Spleen (tissue), 11 donors: Measurements from ENCODE around the gene PTPRE. TPM values are rescaled to one million over a fixed set of nuclear protein-coding genes. Genes with fewer than 3 reads are reported as not detected.

Source experiments
- DNase-seq: peaks from one replicate; pipeline ENCODE4 v3.0.0-alpha.2; 2020
- H3K27ac ChIP-seq, 8 donors: fragments of 200-600 bp; sonication (generic) in 7 of 8; 1 replicate in 4 of 8; 2 replicates in 4 of 8; pipeline versions ENCODE4 v1.5.0 to v1.8.0; 2016 to 2021; ENCODE audit warnings: inconsistent platforms in 4 of 8, mild to moderate bottlenecking in 4 of 8, moderate library complexity in 1 of 8
- H3K27me3 ChIP-seq, 7 donors: fragments of 200-600 bp; sonication (generic) in 6 of 7; replicated peaks in 1 of 7; 1 replicate in 4 of 7; 2 replicates in 3 of 7; pipeline versions ENCODE4 v1.5.0 to v1.8.0; 2016 to 2021; ENCODE audit warnings: inconsistent platforms in 3 of 7, mild to moderate bottlenecking in 1 of 7
- H3K36me3 ChIP-seq, 6 donors: fragments of 200-600 bp; sonication (generic) in 5 of 6; 1 replicate in 4 of 6; 2 replicates in 2 of 6; pipeline versions ENCODE4 v1.5.0 to v1.8.0; 2016 to 2021; ENCODE audit warnings: inconsistent platforms in 2 of 6
- H3K4me1 ChIP-seq, 6 donors: fragments of 200-600 bp; sonication (generic) in 5 of 6; 1 replicate in 3 of 6; 2 replicates in 3 of 6; pipeline versions ENCODE4 v1.5.0 to v1.8.0; 2016 to 2021; ENCODE audit warnings: inconsistent platforms in 3 of 6
- H3K4me3 ChIP-seq, 8 donors: fragments of 200-600 bp; sonication (generic) in 7 of 8; 1 replicate in 4 of 8; 2 replicates in 4 of 8; pipeline versions ENCODE4 v1.5.0 to v1.8.0; 2016 to 2021; ENCODE audit warnings: inconsistent platforms in 4 of 8, mild to moderate bottlenecking in 4 of 8, moderate library complexity in 2 of 8
- H3K9me3 ChIP-seq, 8 donors: fragments of 200-600 bp; sonication (generic) in 7 of 8; 1 replicate in 4 of 8; 2 replicates in 4 of 8; pipeline versions ENCODE4 v1.5.0 to v1.8.0; 2016 to 2021; ENCODE audit warnings: inconsistent platforms in 4 of 8
- CTCF ChIP-seq, 11 experiments: fragments of 200-600 bp in 7 of 11; fragments of 450-650 bp in 4 of 11; sonication (generic) in 4 of 11; IDR thresholded peaks in 8 of 11; conservative IDR thresholded peaks in 3 of 11; 1 replicate in 7 of 11; 2 replicates in 4 of 11; pipeline versions ENCODE4 v1.4.0 to v1.8.0; 2016 to 2021; ENCODE audit warnings: antibody characterized with exemption in 11 of 11, inconsistent platforms in 4 of 11, mild to moderate bottlenecking in 1 of 11
- POLR2A ChIP-seq, 3 donors: fragments of 450-650 bp; IDR thresholded peaks; one replicate each; pipeline ENCODE4 v1.5.1; 2017; ENCODE audit warnings: antibody characterized with exemption in 3 of 3, mild to moderate bottlenecking in 1 of 3
- POLR2AphosphoS5 ChIP-seq, 3 donors: sonication (generic); formaldehyde crosslinking; IDR thresholded peaks; one replicate each; pipeline ENCODE4 v1.5.1; 2017; ENCODE audit warnings: antibody characterized with exemption in 3 of 3
- WGBS, 5 donors: extraction: QIAGEN DNeasy Blood & Tissue Kit in 3 of 5; methylation state at CpG; one replicate each; pipeline versions ENCODE4 v1.1.5 to v1.1.7; 2013 to 2018; 5-methylcytosine and 5-hydroxymethylcytosine counted together
- intact Hi-C: fragments of 100-400 bp; cut with DNase I; formaldehyde crosslinking; loops from one replicate; pipeline ENCODE4 v1.15.0; 2023; ENCODE audit warnings: low total_unique reads
- polyA plus RNA-seq, 3 donors: library from polyadenylated mRNA; stranded (reverse); fragments of 200-250 nt; gene quantifications; one replicate each; pipeline ENCODE4 v1.2.1, GENCODE V29; 2013
- total RNA-seq, 7 donors: library from RNA; depleted of rRNA in 3 of 7; stranded (reverse); fragments of >200 nt in 3 of 7; fragmentation: NEBNext Ultra II Directional in 4 of 7; extraction: Animal tissue kit (Norgen Biotek cat#: 25700) in 4 of 7; gene quantifications; one replicate each; pipeline versions ENCODE4 v1.1.0 to v1.2.1, GENCODE V29; 2016 to 2021
- donor health status: healthy with polysubstance abuse.
- donor health status: DM: no; HTN: no; CAD: no; lungs with moderate emphysema.
- donor health status: DM: no; HTN: no; CAD: no.
- donor health status: Bipolar disorder and iron deficiency.
- donor health status: healthy.
- donor health status: DM: no; HTN: no; CAD: no.
- donor health status: DM: yes; HTN: yes; CAD: no.

PTPRE gene
- total and polyA plus RNA-seq, 10 donors = 6.2 to 133 (median 70.2) TPM

GRCh38 chr10:128086003-128086863 is 179.3 kb downstream of the PTPRE start:
- Histone ChIP-seq H3K4me3 (no peak overlapping the region), H3K27me3 (peaks cover 0 to 6% (median 0%) of the 10 kb centered on the region in 7 donors), H3K9me3 (no peaks in the 10 kb centered on the region), H3K4me1 (no peaks in the 10 kb centered on the region), H3K27ac (no peak overlapping the region), H3K36me3 (peaks cover 0 to 44% (median 34%) of the 10 kb centered on the region in 6 donors)
- 68 to 84% (median 78%) methylated on average over 7 to 10 of the region's 10 CpGs for WGBS, 5 donors
- DNase-seq = no peak
- intact Hi-C loops = loop anchor here (10.0 kb wide), 1 partner anchor 69 kb away; no protein-coding TSS in a partner anchor
- peak; percentile 36 to 61 (median 43) for TF ChIP-seq POLR2AphosphoS5 (IDR thresholded peaks at IDR 0.05)
- TF ChIP-seq POLR2A (IDR thresholded peaks at IDR 0.05) = no peak
- no peak for TF ChIP-seq CTCF (IDR thresholded peaks at IDR 0.05 in 8 of 11, conservative IDR thresholded peaks at IDR 0.05 in 3 of 11)

- TF ChIP-seq CTCF (IDR thresholded peaks at IDR 0.05 in 8 of 11, conservative IDR thresholded peaks at IDR 0.05 in 3 of 11) (no peak), POLR2A (IDR thresholded peaks at IDR 0.05) (no peak), POLR2AphosphoS5 (IDR thresholded peaks at IDR 0.05) (no peak)
- 71 to 83% (median 80%) methylated on average over 7 of the region's 7 CpGs for WGBS, 5 donors
- no peaks in the 10 kb centered on the region for H3K4me1 ChIP-seq
- H3K27ac ChIP-seq = no peak overlapping the region
- H3K27me3 ChIP-seq = peaks cover 0 to 6% (median 0%) of the 10 kb centered on the region in 7 donors
- intact Hi-C loops = loop anchor here (10.0 kb wide), 1 partner anchor 67 kb away; no protein-coding TSS in a partner anchor
- H3K4me3 ChIP-seq = no peak overlapping the region
- H3K9me3 ChIP-seq = no peaks in the 10 kb centered on the region
- DNase-seq = no peak
- H3K36me3 ChIP-seq = peaks cover 0 to 33% (median 28%) of the 10 kb centered on the region in 6 donors
Measured at GRCh38 chr10:128087146-128087883, 180.4 kb downstream of the PTPRE start.

GRCh38 chr10:128087884-128088709 is 181.2 kb downstream of the PTPRE start:
- H3K9me3 ChIP-seq = no peaks in the 10 kb centered on the region
- DNase-seq = no peak
- H3K36me3 ChIP-seq = peaks cover 0 to 25% (median 23%) of the 10 kb centered on the region in 6 donors
- no peak overlapping the region for H3K4me3 ChIP-seq
- intact Hi-C loops = loop anchor here (10.0 kb wide), 1 partner anchor 67 kb away; no protein-coding TSS in a partner anchor
- 65 to 71% (median 67%) methylated on average over 11 to 12 of the region's 12 CpGs for WGBS, 5 donors
- no peaks in the 10 kb centered on the region for H3K4me1 ChIP-seq
- TF ChIP-seq POLR2A (IDR thresholded peaks at IDR 0.05) (no peak), CTCF (IDR thresholded peaks at IDR 0.05 in 8 of 11, conservative IDR thresholded peaks at IDR 0.05 in 3 of 11) (no peak), POLR2AphosphoS5 (IDR thresholded peaks at IDR 0.05) (no peak)
- peaks cover 0 to 6% (median 0%) of the 10 kb centered on the region in 7 donors for H3K27me3 ChIP-seq
- no peak overlapping the region for H3K27ac ChIP-seq
